CD4-positive, alpha-beta memory T cell (primary cell): ENCODE measurements around the gene CADM4. TPM values are rescaled to one million over a fixed set of nuclear protein-coding genes. Genes with fewer than 3 reads are reported as not detected.

Source experiments
- CTCF ChIA-PET: fragments of 350-600 bp; sonication (Branson Sonifier 250); formaldehyde crosslinking; loops from one replicate; lab custom pipeline; 2021; ENCODE audit warnings: inconsistent platforms; ENCODE audit not compliant: partially characterized antibody; lab: Charles Lee
- POLR2A ChIA-PET: fragments of 350-600 bp; sonication (Branson Sonifier 250); formaldehyde crosslinking; loops from one replicate; lab custom pipeline; 2021; ENCODE audit not compliant: partially characterized antibody; lab: Charles Lee
- DNase-seq, 5 donors: peaks; one replicate each; pipeline versions ENCODE4 v3.0.0 to v3.0.0-alpha.2; 2020 to 2022; ENCODE audit warnings: mixed read lengths in 1 of 5
- H3K27ac ChIP-seq: one replicate; pipeline ENCODE4 v1.7.0; 2013; ENCODE audit warnings: low read depth, low read length
- H3K27me3 ChIP-seq: 2 replicates; pipeline ENCODE4 v1.7.0; 2013; ENCODE audit warnings: mild to moderate bottlenecking, low read length, moderate library complexity; ENCODE audit not compliant: insufficient read depth
- H3K36me3 ChIP-seq: 2 replicates; pipeline ENCODE4 v1.7.0; 2013; ENCODE audit warnings: mild to moderate bottlenecking, low read length, moderate library complexity; ENCODE audit not compliant: insufficient read depth
- H3K4me1 ChIP-seq: 2 replicates; pipeline ENCODE4 v1.7.0; 2013; ENCODE audit warnings: mild to moderate bottlenecking, low read length, moderate library complexity; ENCODE audit not compliant: insufficient read depth
- H3K4me3 ChIP-seq, 2 donors: one replicate each; pipeline ENCODE4 v1.7.0; 2013; ENCODE audit warnings: low read length in 2 of 2, mild to moderate bottlenecking in 1 of 2
- H3K9me3 ChIP-seq, 2 donors: one replicate each; pipeline ENCODE4 v1.7.0; 2013; ENCODE audit warnings: low read length in 2 of 2, control low read depth in 1 of 2; ENCODE audit not compliant: control insufficient read depth in 1 of 2
- H3K27ac Mint-ChIP-seq, 7 donors: one replicate each; pipeline ENCODE4 v1.8.0; 2020 to 2021; ENCODE audit warnings: mixed read lengths in 7 of 7, mild to moderate bottlenecking in 6 of 7, inconsistent platforms in 3 of 7, moderate library complexity in 3 of 7
- H3K27me3 Mint-ChIP-seq, 2 donors: one replicate each; pipeline ENCODE4 v1.8.0; 2020 to 2021; ENCODE audit warnings: mixed read lengths in 2 of 2
- H3K36me3 Mint-ChIP-seq, 2 donors: one replicate each; pipeline ENCODE4 v1.8.0; 2020 to 2021; ENCODE audit warnings: mixed read lengths in 2 of 2, inconsistent platforms in 1 of 2, mild to moderate bottlenecking in 1 of 2
- H3K4me1 Mint-ChIP-seq, 4 donors: one replicate each; pipeline ENCODE4 v1.8.0; 2020 to 2021; ENCODE audit warnings: mixed read lengths in 4 of 4, mild to moderate bottlenecking in 1 of 4
- H3K4me3 Mint-ChIP-seq, 8 donors: one replicate each; pipeline ENCODE4 v1.8.0; 2020 to 2021; ENCODE audit warnings: mixed read lengths in 8 of 8, mild to moderate bottlenecking in 7 of 8, moderate library complexity in 6 of 8, inconsistent platforms in 3 of 8
- H3K9me3 Mint-ChIP-seq, 8 donors: one replicate each; pipeline ENCODE4 v1.8.0; 2020 to 2021; ENCODE audit warnings: mixed read lengths in 8 of 8, mild to moderate bottlenecking in 5 of 8, inconsistent platforms in 3 of 8, moderate library complexity in 1 of 8
- intact Hi-C: fragments of 100-400 bp; cut with micrococcal nuclease; formaldehyde crosslinking; loops from one replicate; pipeline ENCODE4 v1.15.1; 2023
- polyA plus RNA-seq, 2 donors: library from polyadenylated mRNA; unstranded; fragments of 300-500 nt; fragmentation: Illumina TruSeq; gene quantifications; one replicate each; pipeline ENCODE4 v1.2.3, GENCODE V29; 2021
- total RNA-seq, 2 experiments: library from RNA; stranded (reverse); gene quantifications; one replicate each; pipeline ENCODE4 v1.2.3, GENCODE V29; 2021

The CADM4 gene
- total and polyA plus RNA-seq, 4 experiments from 2014 or later, result 0.18 to 0.49 (median 0.33) TPM; not detected in 1

GRCh38 chr19:43599635-43600295 is 39.9 kb downstream of the CADM4 start:
- DNase-seq, result no peak
- H3K27me3 ChIP-seq, result no peaks in the 10 kb centered on the region
- peaks cover 18% of the 10 kb centered on the region for H3K4me1 ChIP-seq
- H3K36me3 Mint-ChIP-seq, result peaks cover 0 to 50% of the 10 kb centered on the region in 2 donors
- H3K9me3 Mint-ChIP-seq, result no peaks in the 10 kb centered on the region
- H3K36me3 ChIP-seq, result peaks cover 19% of the 10 kb centered on the region
- no peak overlapping the region for H3K4me3 ChIP-seq
- H3K27me3 Mint-ChIP-seq, result no peaks in the 10 kb centered on the region
- intact Hi-C loops, result loop anchor here (5.0 kb wide), 1 partner anchor 137 kb away; no protein-coding TSS in a partner anchor
- no peaks in the 10 kb centered on the region for H3K9me3 ChIP-seq
- H3K4me1 Mint-ChIP-seq, result peaks cover 17 to 38% (median 28%) of the 10 kb centered on the region in 4 donors
- no peak overlapping the region for H3K27ac ChIP-seq
- H3K4me3 Mint-ChIP-seq, result peak overlapping the region in 1 of 8 donors; percentile 15
- ChIA-PET CTCF (interaction anchor here (0.8 to 2.5 kb wide), 4 partner anchors 26 to 53 kb away, joined by 3 to 9 read pairs (median 4); no protein-coding TSS in a partner anchor), POLR2A (interaction anchor here (0.9 to 1.1 kb wide), 2 partner anchors 16 to 25 kb away, joined by 3 to 6 read pairs; partner anchors contain the start of genes PINLYP and XRCC1)
- peak overlapping the region in 4 of 7 donors; percentile 36 to 100 (median 52) for H3K27ac Mint-ChIP-seq

DNA sequence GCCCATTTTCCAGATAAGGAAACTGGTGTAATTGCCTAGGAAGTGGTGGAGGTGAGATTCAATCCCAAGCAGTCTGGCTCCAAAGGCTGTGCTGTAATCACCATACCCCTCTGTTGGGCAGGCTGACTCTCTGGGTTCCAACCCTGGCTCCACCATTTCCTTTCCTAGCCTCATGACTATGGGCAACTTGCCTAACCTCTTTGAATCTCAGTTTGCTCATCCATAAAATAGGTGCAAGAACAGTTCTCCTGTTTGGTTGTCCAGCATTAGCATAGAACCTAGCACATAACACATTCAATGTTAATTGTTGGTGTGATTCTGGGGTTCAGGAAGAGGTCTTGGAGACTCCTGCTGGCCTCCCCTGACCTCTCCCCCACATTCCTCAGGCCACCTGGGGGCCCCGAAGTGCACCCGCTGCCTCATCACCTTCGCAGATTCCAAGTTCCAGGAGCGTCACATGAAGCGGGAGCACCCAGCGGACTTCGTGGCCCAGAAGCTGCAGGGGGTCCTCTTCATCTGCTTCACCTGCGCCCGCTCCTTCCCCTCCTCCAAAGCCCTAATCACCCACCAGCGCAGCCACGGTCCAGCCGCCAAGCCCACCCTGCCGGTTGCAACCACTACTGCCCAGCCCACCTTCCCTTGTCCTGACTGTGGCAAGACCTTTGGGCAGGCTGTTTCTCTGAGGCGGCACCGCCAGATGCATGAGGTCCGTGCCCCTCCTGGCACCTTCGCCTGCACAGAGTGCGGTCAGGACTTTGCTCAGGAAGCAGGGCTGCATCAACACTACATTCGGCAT is 41.0 kb downstream of the CADM4 start:
- intact Hi-C loops, result loop anchor here (5.0 kb wide), 1 partner anchor 136 kb away; no protein-coding TSS in a partner anchor
- H3K36me3 Mint-ChIP-seq, result peaks cover 3 to 50% of the 10 kb centered on the region in 2 donors
- Histone ChIP-seq H3K27ac (no peak overlapping the region), H3K4me3 (no peak overlapping the region), H3K36me3 (peaks cover 21% of the 10 kb centered on the region), H3K27me3 (no peaks in the 10 kb centered on the region), H3K9me3 (no peaks in the 10 kb centered on the region), H3K4me1 (peaks cover 26% of the 10 kb centered on the region)
- H3K4me3 Mint-ChIP-seq, result peak overlapping the region in 2 of 8 donors; percentile 51 to 94
- peak overlapping the region in 6 of 7 donors; percentile 41 to 100 (median 100) for H3K27ac Mint-ChIP-seq
- no peaks in the 10 kb centered on the region for H3K9me3 Mint-ChIP-seq
- CTCF ChIA-PET, result interaction anchor here (2.5 to 7.2 kb wide), 2 partner anchors 43 to 45 kb away, joined by 9 to 245 read pairs; no protein-coding TSS in a partner anchor
- H3K4me1 Mint-ChIP-seq, result peaks cover 20 to 42% (median 31%) of the 10 kb centered on the region in 4 donors
- DNase-seq, result no peak
- POLR2A ChIA-PET, result no interaction called here
- H3K27me3 Mint-ChIP-seq, result no peaks in the 10 kb centered on the region

DNA sequence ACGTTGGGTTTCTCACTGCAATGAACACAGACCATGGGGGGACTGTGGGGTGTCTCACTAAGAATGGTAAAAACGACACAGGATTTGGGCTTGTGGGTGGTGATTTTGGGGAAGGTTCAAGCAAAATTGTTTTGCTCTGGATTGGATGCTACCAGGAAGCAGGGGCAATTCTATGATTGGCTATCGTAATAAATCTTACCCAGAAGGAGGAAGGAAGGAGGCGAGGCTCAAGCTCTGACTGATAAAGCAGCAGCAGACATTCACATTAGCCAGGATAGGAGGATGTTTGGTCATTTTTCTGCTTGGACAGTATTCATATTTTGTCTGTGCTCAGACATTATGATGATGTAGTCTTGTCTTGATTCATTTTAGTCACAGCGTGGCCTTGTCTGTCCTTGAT is 41.8 kb downstream of the CADM4 start:
- Mint-ChIP-seq H3K4me1 (peaks cover 24 to 49% (median 34%) of the 10 kb centered on the region in 4 donors), H3K27ac (peak overlapping the region; percentile 100), H3K36me3 (peaks cover 4 to 55% of the 10 kb centered on the region in 2 donors), H3K4me3 (peak overlapping the region; percentile 51 to 98 (median 95)), H3K9me3 (no peaks in the 10 kb centered on the region), H3K27me3 (no peaks in the 10 kb centered on the region)
- CTCF ChIA-PET, result interaction anchor here (1.2 to 7.2 kb wide), 4 partner anchors 9 to 79 kb away, joined by 4 to 245 read pairs (median 44); partner anchors contain the start of genes PINLYP and XRCC1
- no peaks in the 10 kb centered on the region for H3K9me3 ChIP-seq
- no peaks in the 10 kb centered on the region for H3K27me3 ChIP-seq
- peak overlapping the region; percentile 93 for H3K27ac ChIP-seq
- H3K4me1 ChIP-seq, result peaks cover 26% of the 10 kb centered on the region
- POLR2A ChIA-PET, result interaction anchor here (0.8 to 5.1 kb wide), 2 partner anchors 23 to 65 kb away, joined by 4 to 49 read pairs; partner anchors contain the start of genes PINLYP, XRCC1 and ZNF575
- peaks cover 26% of the 10 kb centered on the region for H3K36me3 ChIP-seq
- DNase-seq, result no peak
- H3K4me3 ChIP-seq, result no peak overlapping the region
- intact Hi-C loops, result loop anchor here (5.0 kb wide), 1 partner anchor 136 kb away; no protein-coding TSS in a partner anchor

- H3K36me3 Mint-ChIP-seq, result peaks cover 4 to 48% of the 10 kb centered on the region in 2 donors
- no peaks in the 10 kb centered on the region for H3K27me3 ChIP-seq
- H3K4me1 ChIP-seq, result peaks cover 26% of the 10 kb centered on the region
- H3K9me3 Mint-ChIP-seq, result no peaks in the 10 kb centered on the region
- peaks cover 24 to 49% (median 36%) of the 10 kb centered on the region in 4 donors for H3K4me1 Mint-ChIP-seq
- H3K4me3 ChIP-seq, result peak overlapping the region; percentile 27 to 98
- H3K36me3 ChIP-seq, result peaks cover 26% of the 10 kb centered on the region
- peak overlapping the region; percentile 93 to 98 (median 95) for H3K4me3 Mint-ChIP-seq
- no peaks in the 10 kb centered on the region for H3K27me3 Mint-ChIP-seq
- intact Hi-C loops, result loop anchor here (1.0 to 5.0 kb wide), 8 partner anchors 22 to 135 kb away; partner anchors contain the start of genes PINLYP, XRCC1, ZNF428 and ZNF575
- DNase-seq, result peak in 1 of 5 donors; percentile 48
- peak overlapping the region; percentile 100 for H3K27ac Mint-ChIP-seq
- no peaks in the 10 kb centered on the region for H3K9me3 ChIP-seq
- CTCF ChIA-PET, result interaction anchor here (0.8 to 7.2 kb wide), 9 partner anchors 9 to 149 kb away, joined by 3 to 245 read pairs (median 19); partner anchors contain the start of genes PINLYP and XRCC1
- peak overlapping the region; percentile 93 for H3K27ac ChIP-seq
- POLR2A ChIA-PET, result interaction anchor here (0.8 to 5.1 kb wide), 15 partner anchors 9 to 1377 kb away, joined by 3 to 61 read pairs (median 15); partner anchors contain the start of genes CADM4, PHLDB3, PINLYP and XRCC1
These were observed 42.7 kb downstream of the CADM4 start for GRCh38 chr19:43596842-43597461.

DNA sequence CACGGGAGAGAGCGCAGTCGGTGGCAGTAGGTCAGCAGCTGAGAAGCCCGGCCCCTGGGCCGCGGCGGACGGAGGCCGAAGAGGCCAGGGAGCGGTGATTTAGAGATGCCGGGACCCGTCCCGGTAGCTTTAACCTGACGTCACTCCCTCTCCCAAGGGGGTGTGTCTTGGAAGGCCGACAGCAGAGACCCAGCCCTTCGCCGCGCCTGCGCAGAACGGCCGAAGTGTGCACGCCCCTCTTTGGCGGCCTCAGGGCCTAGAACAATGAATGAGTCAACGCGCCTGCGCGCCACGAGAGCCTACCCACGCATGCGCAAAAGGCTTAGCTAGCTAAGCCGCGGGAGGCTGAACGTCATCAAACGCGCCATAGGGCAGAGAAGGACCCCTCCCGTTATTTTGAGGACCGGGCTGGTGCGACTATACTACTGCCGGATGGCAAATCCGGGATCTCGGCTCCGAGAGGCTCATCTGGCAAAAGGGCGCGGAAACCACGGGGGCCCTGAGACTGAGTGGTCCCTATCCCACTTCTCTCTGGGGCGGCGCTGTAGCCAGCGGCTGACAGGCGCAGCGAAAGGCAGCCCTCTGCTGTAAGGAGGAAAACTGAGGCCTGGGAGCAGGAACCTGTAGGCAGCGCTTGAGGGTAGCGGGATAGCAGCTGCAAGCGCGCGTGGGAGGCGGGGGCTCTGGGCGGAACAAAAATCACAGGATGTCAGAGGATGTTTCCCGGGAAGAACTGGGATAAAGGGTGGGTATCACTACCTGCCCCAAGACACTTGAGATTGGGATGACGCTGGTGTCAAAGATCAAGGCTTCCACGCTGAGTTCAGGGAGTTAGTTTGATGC is 43.4 kb downstream of the CADM4 start, which contains the start of the genes IRGQ and ZNF576:
IRGQ (minus strand) TSS at position 136 of the 843 bp plus-strand sequence. CDS start 796 bp downstream, outside the sequence.
ZNF576 (plus strand) TSS at position 597 of the 843 bp plus-strand sequence. CDS start 514 bp downstream, outside the sequence.
- H3K9me3 ChIP-seq, result no peaks in the 10 kb centered on the region
- Mint-ChIP-seq H3K4me1 (peaks cover 24 to 49% (median 35%) of the 10 kb centered on the region in 4 donors), H3K4me3 (peak within 1 kb of the TSS; percentile 93 to 98 (median 95)), H3K9me3 (no peaks in the 10 kb centered on the region), H3K27ac (peak within 1 kb of the TSS; percentile 100), H3K36me3 (peaks cover 4 to 44% of the 10 kb centered on the region in 2 donors), H3K27me3 (no peaks in the 10 kb centered on the region)
- peak within 1 kb of the TSS; percentile 50 to 98 for H3K4me3 ChIP-seq
- POLR2A ChIA-PET, result interaction anchor here (0.8 to 5.1 kb wide), 21 partner anchors 9 to 1376 kb away, joined by 3 to 61 read pairs (median 6); partner anchors contain the start of genes CADM4, PHLDB3, PINLYP and PLAUR
- peaks cover 26% of the 10 kb centered on the region for H3K36me3 ChIP-seq
- peak; percentile 99 for DNase-seq
- H3K4me1 ChIP-seq, result peaks cover 26% of the 10 kb centered on the region
- intact Hi-C loops, result loop anchor here (1.0 to 5.0 kb wide), 10 partner anchors 21 to 157 kb away; partner anchors contain the start of genes ETHE1, PINLYP, XRCC1 and ZNF428
- H3K27ac ChIP-seq, result peak within 1 kb of the TSS; percentile 93
- CTCF ChIA-PET, result interaction anchor here (0.9 to 7.2 kb wide), 13 partner anchors 10 to 164 kb away, joined by 3 to 245 read pairs (median 19); partner anchors contain the start of genes PINLYP and XRCC1
- no peaks in the 10 kb centered on the region for H3K27me3 ChIP-seq
